Endothelial cell of umbilical vein (primary cell): ENCODE measurements around the gene ZSCAN5A. TPM values are rescaled to one million over a fixed set of nuclear protein-coding genes. Genes with fewer than 3 reads are reported as not detected.

Source experiments
- BruUV-seq: library from RNA; stranded (reverse); fragments of 400-500 nt; replicated peaks from 2 replicates; lab custom pipeline; 2021; lab: Mats Ljungman, UMichigan
- CTCF ChIA-PET: fragments of 300-600, 350-600 bp; sonication (Branson Sonifier 250); formaldehyde crosslinking; loops from one replicate; lab custom pipeline; 2021; ENCODE audit warnings: antibody characterized with exemption, inconsistent platforms; lab: Charles Lee
- POLR2A ChIA-PET: fragments of 300-600, 350-600 bp; sonication (Branson Sonifier 250); formaldehyde crosslinking; loops from one replicate; lab custom pipeline; 2021; ENCODE audit warnings: antibody characterized with exemption, inconsistent platforms; lab: Charles Lee
- DNase-seq: peaks from one replicate; pipeline ENCODE4 v3.0.0-alpha.2; 2011; ENCODE audit warnings: low read depth, low spot score
- FAIRE-seq: peaks from 2 replicates; lab custom pipeline; 2011; peaks lifted over from hg19 to GRCh38; lab: Jason Lieb, UNC
- H2AFZ ChIP-seq: 2 replicates; pipeline ENCODE4 v1.6.0; 2012; ENCODE audit warnings: low read depth, low read length, control low read depth, inconsistent platforms
- H3K27ac ChIP-seq: 2 replicates; pipeline ENCODE4 v1.5.1; 2011; ENCODE audit warnings: low read depth, mild to moderate bottlenecking, control low read depth, low read length, moderate library complexity; ENCODE audit not compliant: insufficient read depth
- H3K27me3 ChIP-seq, 2 experiments: 2 replicates each; pipeline versions ENCODE4 v1.6.0 to v1.6.1; 2011; ENCODE audit warnings: low read length in 2 of 2, mixed read lengths in 1 of 2; ENCODE audit not compliant: control insufficient read depth in 2 of 2, insufficient read depth in 2 of 2
- H3K36me3 ChIP-seq, 2 experiments: 2 replicates in 1 of 2; 3 replicates in 1 of 2; pipeline ENCODE4 v1.5.1; 2011; ENCODE audit warnings: low read length in 2 of 2, mild to moderate bottlenecking in 1 of 2, moderate library complexity in 1 of 2; ENCODE audit not compliant: control insufficient read depth in 2 of 2, insufficient read depth in 2 of 2; ENCODE audit errors: extremely low read depth in 1 of 2
- H3K4me1 ChIP-seq: 3 replicates; pipeline ENCODE4 v1.5.1; 2011; ENCODE audit warnings: mild to moderate bottlenecking, low read length; ENCODE audit not compliant: control insufficient read depth, insufficient read depth; ENCODE audit errors: extremely low read depth
- H3K4me2 ChIP-seq: 2 replicates; pipeline ENCODE4 v1.6.1; 2011; ENCODE audit warnings: low read length, control low read depth, mixed read lengths; ENCODE audit not compliant: insufficient read depth
- H3K4me3 ChIP-seq, 3 experiments: fragments of 200-600 bp in 1 of 3; sonication (generic), shearing (Covaris generic) in 1 of 3; replicated peaks in 1 of 3; 2 replicates each; pipeline ENCODE4 v1.5.1; 2011 to 2016; ENCODE audit warnings: control low read depth in 3 of 3, low read length in 3 of 3, mild to moderate bottlenecking in 2 of 3, inconsistent platforms in 1 of 3, low read depth in 1 of 3, moderate library complexity in 1 of 3; ENCODE audit not compliant: insufficient read depth in 1 of 3
- H3K79me2 ChIP-seq: 2 replicates; pipeline ENCODE4 v1.6.0; 2012; ENCODE audit warnings: low read length, inconsistent platforms; ENCODE audit not compliant: control insufficient read depth, insufficient read depth
- H3K9ac ChIP-seq: replicated peaks from 2 replicates; pipeline ENCODE3; 2011; ENCODE audit warnings: low read length, control low read depth; ENCODE audit not compliant: insufficient read depth; ENCODE audit errors: extremely low read depth
- H3K9me1 ChIP-seq: replicated peaks from 3 replicates; pipeline ENCODE4 v1.6.0; 2011; ENCODE audit warnings: mild to moderate bottlenecking, low read length; ENCODE audit not compliant: control insufficient read depth, insufficient read depth; ENCODE audit errors: extremely low read depth
- H3K9me3 ChIP-seq: replicated peaks from 2 replicates; pipeline ENCODE4 v1.5.1; 2012; ENCODE audit warnings: low read length, inconsistent platforms; ENCODE audit not compliant: control insufficient read depth, insufficient read depth
- H4K20me1 ChIP-seq: replicated peaks from 2 replicates; pipeline ENCODE3; 2011; ENCODE audit warnings: mild to moderate bottlenecking, low read length; ENCODE audit not compliant: control insufficient read depth, insufficient read depth; ENCODE audit errors: extremely low read depth
- CTCF ChIP-seq, 2 donors: IDR thresholded peaks; 1 replicate in 1 of 2; 2 replicates in 1 of 2; pipeline ENCODE4 v1.5.1; 2011; ENCODE audit warnings: low read length in 2 of 2, mild to moderate bottlenecking in 2 of 2, moderate library complexity in 2 of 2, control low read depth in 1 of 2, inconsistent platforms in 1 of 2, low read depth in 1 of 2; ENCODE audit not compliant: insufficient read depth in 1 of 2; ENCODE audit errors: extremely low read depth in 1 of 2
- EZH2 ChIP-seq: IDR thresholded peaks from 2 replicates; pipeline ENCODE4 v1.6.1; 2012; ENCODE audit warnings: borderline replicate concordance, low read depth, mild to moderate bottlenecking, moderate library complexity, low read length, inconsistent platforms; ENCODE audit not compliant: severe bottlenecking
- FOS ChIP-seq: IDR thresholded peaks from 2 replicates; pipeline ENCODE4 v1.6.1; 2011; ENCODE audit warnings: mild to moderate bottlenecking, low read length, moderate library complexity, borderline replicate concordance; ENCODE audit not compliant: insufficient read depth
- GATA2 ChIP-seq: IDR thresholded peaks from 2 replicates; pipeline ENCODE4 v1.7.0; 2011; ENCODE audit warnings: low read depth, mild to moderate bottlenecking, moderate library complexity, mixed read lengths, low read length; ENCODE audit not compliant: insufficient read length, insufficient read depth
- JUN ChIP-seq: IDR thresholded peaks from 2 replicates; pipeline ENCODE4 v1.6.1; 2011; ENCODE audit warnings: borderline replicate concordance, low read depth; ENCODE audit not compliant: insufficient read length, insufficient read depth
- MAX ChIP-seq: IDR thresholded peaks from 2 replicates; pipeline ENCODE4 v1.6.1; 2011; ENCODE audit not compliant: insufficient read depth, insufficient read length
- MYC ChIP-seq: IDR thresholded peaks from one replicate; pipeline ENCODE4 v1.6.1; 2011; ENCODE audit warnings: mild to moderate bottlenecking, low read depth, low read length
- POLR2A ChIP-seq: IDR thresholded peaks from 2 replicates; pipeline ENCODE4 v1.6.1; 2012; ENCODE audit warnings: low read depth, mild to moderate bottlenecking, control low read depth, low read length
- POLR2AphosphoS5 ChIP-seq: IDR thresholded peaks from 2 replicates; pipeline ENCODE4 v1.6.1; 2012; ENCODE audit warnings: low read depth, mild to moderate bottlenecking, control low read depth, low read length, moderate library complexity; ENCODE audit not compliant: insufficient read depth
- dilution Hi-C: fragments of 300-500 bp; cut with MboI; formaldehyde crosslinking; loops from one replicate; pipeline ENCODE4 v1.15.0; 2019; ENCODE audit warnings: low sequenced_read_pairs; ENCODE audit not compliant: extremely low pct_ligation_motif_present
- intact Hi-C: fragments of 100-400 bp; cut with micrococcal nuclease; formaldehyde crosslinking; loops from one replicate; pipeline ENCODE4 v1.10.0; 2022
- polyA plus RNA-seq, 4 experiments: library from polyadenylated mRNA; depleted of rRNA in 3 of 4; stranded (reverse) in 3 of 4; unstranded in 1 of 4; fragments of >200 nt; gene quantifications; 2 replicates each; pipeline versions ENCODE4 v1.2.1 to v1.2.3, GENCODE V29; 2011 to 2012; ENCODE audit warnings: missing spikeins in 1 of 4
- total RNA-seq: library from RNA; stranded (reverse); gene quantifications from 2 replicates; pipeline ENCODE4 v1.2.3, GENCODE V29; 2021

The ZSCAN5A gene
- total and polyA plus RNA-seq, 2 donors (not counting 3 experiments of a cell fraction or from before 2014, with no cell fraction given): 5.1 to 12.2 TPM

GRCh38 chr19:56266051-56266450 is 48.6 kb downstream of the ZSCAN5A start:
- no peak overlapping the region for H3K4me2 ChIP-seq
- FAIRE-seq: no peak

More at GRCh38 chr19:56266051-56266450, 48.6 kb downstream of the ZSCAN5A start:
- H2AFZ ChIP-seq: no peak overlapping the region
- H3K9me1 ChIP-seq: no peaks in the 10 kb centered on the region
- H3K27me3 ChIP-seq: no peaks in the 10 kb centered on the region
- H3K36me3 ChIP-seq: no peaks in the 10 kb centered on the region
- H3K9ac ChIP-seq: no peak overlapping the region
- no peak for DNase-seq
- no peaks in the 10 kb centered on the region for H3K79me2 ChIP-seq
- dilution Hi-C loops (no loop called here), intact Hi-C loops (no loop called here)
- peaks cover 6% of the 10 kb centered on the region for H3K4me1 ChIP-seq
- no TSS peak for BruUV-seq
- no peak overlapping the region for H3K27ac ChIP-seq
- POLR2A ChIA-PET: no interaction called here
- CTCF ChIA-PET: interaction anchor here (1.2 to 2.3 kb wide), 4 partner anchors 10 to 44 kb away, joined by 4 to 12 read pairs (median 8); no protein-coding TSS in a partner anchor
- H3K4me3 ChIP-seq: no peak overlapping the region
- no peaks in the 10 kb centered on the region for H3K9me3 ChIP-seq
- TF ChIP-seq FOS (no peak), GATA2 (no peak), MAX (no peak), CTCF (IDR thresholded peaks at IDR 0.05; ENCODE audit: extremely low read depth in 1 of 2, insufficient read depth in 1 of 2, low read depth in 1 of 2, low read length in 2 of 2) (no peak), POLR2AphosphoS5 (no peak), EZH2 (no peak), JUN (no peak), POLR2A (no peak), MYC (no peak)
- H4K20me1 ChIP-seq: no peaks in the 10 kb centered on the region
